ENCODE data around the gene MPC1. TPM values are rescaled to one million over a fixed set of nuclear protein-coding genes. Genes with fewer than 3 reads are reported as not detected.
"Not testable (repeated sequence)": the region's sequence is repeated elsewhere in the genome, so short reads cannot be mapped to it uniquely, and the experiment has no call there.

The MPC1 gene
- total RNA-seq, 4 donors from 2014 or later: 31.9 to 54.0 (median 42.5) TPM

GRCh38 chr6:166408936-166409755 lies 26.4 kb upstream of the MPC1 start:
- DNase-seq (ENCODE audit: low spot score in 2 of 2): peak in 1 of 2 donors; percentile 39
- TF ChIP-seq EP300 (IDR thresholded peaks at IDR 0.05): no peak
- TF ChIP-seq CTCF (IDR thresholded peaks at IDR 0.05): no peak
- no peak for TF ChIP-seq POLR2AphosphoS5 (IDR thresholded peaks at IDR 0.05)
- TF ChIP-seq POLR2A (IDR thresholded peaks at IDR 0.05): no peak
- H3K36me3 ChIP-seq: peaks cover 23% of the 10 kb centered on the region
- H3K4me3 ChIP-seq: no peak overlapping the region
- H3K27ac ChIP-seq: no peak overlapping the region
- H3K9me3 ChIP-seq: no peaks in the 10 kb centered on the region
- WGBS: 84% methylated on average over 21 of the region's 22 CpGs
- no peaks in the 10 kb centered on the region for H3K27me3 ChIP-seq
- no peaks in the 10 kb centered on the region for H3K4me1 ChIP-seq

- WGBS: no CpG with 5 or more reads among the region's 12 CpGs
- no peak for TF ChIP-seq POLR2A (IDR thresholded peaks at IDR 0.05)
- no peak for TF ChIP-seq POLR2AphosphoS5 (IDR thresholded peaks at IDR 0.05)
- TF ChIP-seq CTCF (IDR thresholded peaks at IDR 0.05): no peak
- no peak for TF ChIP-seq EP300 (IDR thresholded peaks at IDR 0.05)
- H3K9me3 ChIP-seq: no peaks in the 10 kb centered on the region
- no peak overlapping the region for H3K4me3 ChIP-seq
- DNase-seq (ENCODE audit: low spot score in 2 of 2): no peak
- no peaks in the 10 kb centered on the region for H3K27me3 ChIP-seq
- H3K4me1 ChIP-seq: no peaks in the 10 kb centered on the region
- no peak overlapping the region for H3K27ac ChIP-seq
- no peaks in the 10 kb centered on the region for H3K36me3 ChIP-seq
Observed at GRCh38 chr6:166406197-166406596, 23.5 kb upstream of the MPC1 start.

- Histone ChIP-seq H3K27me3 (no peaks in the 10 kb centered on the region), H3K9me3 (no peaks in the 10 kb centered on the region), H3K36me3 (no peaks in the 10 kb centered on the region), H3K4me3 (no peak overlapping the region), H3K4me1 (no peaks in the 10 kb centered on the region), H3K27ac (no peak overlapping the region)
- no peak for DNase-seq (ENCODE audit: low spot score in 2 of 2)
- WGBS: 72% methylated on average over 7 of the region's 7 CpGs
- TF ChIP-seq CTCF (IDR thresholded peaks at IDR 0.05): no peak
Observed at GRCh38 chr6:166405386-166405785, 22.6 kb upstream of the MPC1 start.

- H3K27me3 ChIP-seq: peaks cover 1% of the 10 kb centered on the region
- no peaks in the 10 kb centered on the region for H3K9me3 ChIP-seq
- 52% methylated on average over 6 of the region's 6 CpGs for WGBS
- no peak overlapping the region for H3K27ac ChIP-seq
- H3K4me3 ChIP-seq: no peak overlapping the region
- H3K4me1 ChIP-seq: no peaks in the 10 kb centered on the region
- H3K36me3 ChIP-seq: no peaks in the 10 kb centered on the region
- no peak for TF ChIP-seq POLR2AphosphoS5 (IDR thresholded peaks at IDR 0.05)
- no peak for DNase-seq (ENCODE audit: low spot score in 2 of 2)
Observed at GRCh38 chr6:166402582-166403277, 20.0 kb upstream of the MPC1 start.

- not testable (repeated sequence) for H3K9me3 ChIP-seq; H3K36me3 ChIP-seq; H3K27ac ChIP-seq; H3K4me1 ChIP-seq; H3K4me3 ChIP-seq; DNase-seq (ENCODE audit: low spot score in 2 of 2)
- TF ChIP-seq CTCF (IDR thresholded peaks at IDR 0.05): peak; percentile 51 to 72
- WGBS: 38% methylated on average over 11 of the region's 16 CpGs
- peaks cover 14% of the 10 kb centered on the region for H3K27me3 ChIP-seq
Observed at GRCh38 chr6:166400649-166401250, 18.0 kb upstream of the MPC1 start.
